SK-N-SH (cell line): ENCODE measurements around the gene AGBL4.

ENCODE experiments used
- CTCF ChIP-seq: fragments of 200-600 bp; sonication (generic); IDR thresholded peaks from 2 replicates; pipeline ENCODE4 v1.6.1; 2017; ENCODE audit warnings: antibody characterized with exemption, mild to moderate bottlenecking, moderate library complexity
- EZH2phosphoT487 ChIP-seq: fragments of 200-600 bp; sonication (generic); IDR thresholded peaks from 2 replicates; pipeline ENCODE4 v1.6.1; 2017; ENCODE audit warnings: low read depth, mixed run types, mild to moderate bottlenecking, antibody characterized with exemption, moderate library complexity, borderline replicate concordance
- GATA2 ChIP-seq: sonication (generic); formaldehyde crosslinking; IDR thresholded peaks from 2 replicates; pipeline ENCODE4 v1.5.0; 2020; ENCODE audit warnings: mild to moderate bottlenecking, missing genetic modification reagents
- MAX ChIP-seq: IDR thresholded peaks from 2 replicates; pipeline ENCODE4 v1.4.0; 2012; ENCODE audit warnings: low read depth
- POLR2AphosphoS5 ChIP-seq: IDR thresholded peaks from 2 replicates; pipeline ENCODE4 v1.6.1; 2012; ENCODE audit warnings: low read depth, low read length
- RAD21 ChIP-seq: IDR thresholded peaks from 2 replicates; pipeline ENCODE4 v1.6.1; 2012; ENCODE audit warnings: mild to moderate bottlenecking, low read length
- RFX5 ChIP-seq: IDR thresholded peaks from 2 replicates; pipeline ENCODE4 v1.6.1; 2012; ENCODE audit warnings: mild to moderate bottlenecking, improper control_type of control experiment, low read length
- RXRA ChIP-seq: IDR thresholded peaks from 2 replicates; pipeline ENCODE4 v1.4.0; 2012; ENCODE audit warnings: low read depth, mild to moderate bottlenecking, borderline replicate concordance
- SMC3 ChIP-seq: IDR thresholded peaks from 2 replicates; pipeline ENCODE4 v1.6.1; 2012; ENCODE audit warnings: low read depth, low read length, improper control_type of control experiment
- TEAD4 ChIP-seq: IDR thresholded peaks from 2 replicates; pipeline ENCODE4 v1.4.0; 2012; ENCODE audit warnings: mild to moderate bottlenecking, borderline replicate concordance; ENCODE audit not compliant: insufficient read depth
- TF ChIP-seq, protein P1 (sequence below): IDR thresholded peaks from 2 replicates; pipeline ENCODE4 v1.4.0; 2012; ENCODE audit warnings: low read depth, borderline replicate concordance
- TF ChIP-seq, protein P2 (sequence below): IDR thresholded peaks from 2 replicates; pipeline ENCODE4 v1.6.1; 2012; ENCODE audit warnings: mild to moderate bottlenecking, low read depth, low read length, moderate library complexity

GRCh38 chr1:49294539-49294938 lies 729.2 kb downstream of the AGBL4 start:
- no peak for TF ChIP-seq CTCF
- no peak for TF ChIP-seq SMC3
- TF ChIP-seq EZH2phosphoT487, result no peak
- TF ChIP-seq, protein P1, sequence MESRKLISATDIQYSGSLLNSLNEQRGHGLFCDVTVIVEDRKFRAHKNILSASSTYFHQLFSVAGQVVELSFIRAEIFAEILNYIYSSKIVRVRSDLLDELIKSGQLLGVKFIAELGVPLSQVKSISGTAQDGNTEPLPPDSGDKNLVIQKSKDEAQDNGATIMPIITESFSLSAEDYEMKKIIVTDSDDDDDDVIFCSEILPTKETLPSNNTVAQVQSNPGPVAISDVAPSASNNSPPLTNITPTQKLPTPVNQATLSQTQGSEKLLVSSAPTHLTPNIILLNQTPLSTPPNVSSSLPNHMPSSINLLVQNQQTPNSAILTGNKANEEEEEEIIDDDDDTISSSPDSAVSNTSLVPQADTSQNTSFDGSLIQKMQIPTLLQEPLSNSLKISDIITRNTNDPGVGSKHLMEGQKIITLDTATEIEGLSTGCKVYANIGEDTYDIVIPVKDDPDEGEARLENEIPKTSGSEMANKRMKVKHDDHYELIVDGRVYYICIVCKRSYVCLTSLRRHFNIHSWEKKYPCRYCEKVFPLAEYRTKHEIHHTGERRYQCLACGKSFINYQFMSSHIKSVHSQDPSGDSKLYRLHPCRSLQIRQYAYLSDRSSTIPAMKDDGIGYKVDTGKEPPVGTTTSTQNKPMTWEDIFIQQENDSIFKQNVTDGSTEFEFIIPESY, result no peak
- TF ChIP-seq POLR2AphosphoS5, result no peak
- TF ChIP-seq, protein P2, sequence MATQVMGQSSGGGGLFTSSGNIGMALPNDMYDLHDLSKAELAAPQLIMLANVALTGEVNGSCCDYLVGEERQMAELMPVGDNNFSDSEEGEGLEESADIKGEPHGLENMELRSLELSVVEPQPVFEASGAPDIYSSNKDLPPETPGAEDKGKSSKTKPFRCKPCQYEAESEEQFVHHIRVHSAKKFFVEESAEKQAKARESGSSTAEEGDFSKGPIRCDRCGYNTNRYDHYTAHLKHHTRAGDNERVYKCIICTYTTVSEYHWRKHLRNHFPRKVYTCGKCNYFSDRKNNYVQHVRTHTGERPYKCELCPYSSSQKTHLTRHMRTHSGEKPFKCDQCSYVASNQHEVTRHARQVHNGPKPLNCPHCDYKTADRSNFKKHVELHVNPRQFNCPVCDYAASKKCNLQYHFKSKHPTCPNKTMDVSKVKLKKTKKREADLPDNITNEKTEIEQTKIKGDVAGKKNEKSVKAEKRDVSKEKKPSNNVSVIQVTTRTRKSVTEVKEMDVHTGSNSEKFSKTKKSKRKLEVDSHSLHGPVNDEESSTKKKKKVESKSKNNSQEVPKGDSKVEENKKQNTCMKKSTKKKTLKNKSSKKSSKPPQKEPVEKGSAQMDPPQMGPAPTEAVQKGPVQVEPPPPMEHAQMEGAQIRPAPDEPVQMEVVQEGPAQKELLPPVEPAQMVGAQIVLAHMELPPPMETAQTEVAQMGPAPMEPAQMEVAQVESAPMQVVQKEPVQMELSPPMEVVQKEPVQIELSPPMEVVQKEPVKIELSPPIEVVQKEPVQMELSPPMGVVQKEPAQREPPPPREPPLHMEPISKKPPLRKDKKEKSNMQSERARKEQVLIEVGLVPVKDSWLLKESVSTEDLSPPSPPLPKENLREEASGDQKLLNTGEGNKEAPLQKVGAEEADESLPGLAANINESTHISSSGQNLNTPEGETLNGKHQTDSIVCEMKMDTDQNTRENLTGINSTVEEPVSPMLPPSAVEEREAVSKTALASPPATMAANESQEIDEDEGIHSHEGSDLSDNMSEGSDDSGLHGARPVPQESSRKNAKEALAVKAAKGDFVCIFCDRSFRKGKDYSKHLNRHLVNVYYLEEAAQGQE, result no peak
- TF ChIP-seq MAX, result no peak
- TF ChIP-seq RFX5, result no peak
- no peak for TF ChIP-seq RXRA
- TF ChIP-seq RAD21, result no peak
- no peak for TF ChIP-seq GATA2 (CRISPR knock-in tag)
- TF ChIP-seq TEAD4, result no peak
